Heart left ventricle (tissue), 16 donors: Measurements from ENCODE around the gene DCHS1. TPM values are rescaled to one million over a fixed set of nuclear protein-coding genes. Genes with fewer than 3 reads are reported as not detected.

ENCODE experiments used
- ATAC-seq, 4 donors: fragments of 200-7000 bp; cut with Tn5 transposase; one replicate each; pipeline ENCODE4 v1.9.1; 2020 to 2022; ENCODE audit warnings: moderate library complexity in 4 of 4, mild to moderate bottlenecking in 3 of 4, moderate number of reproducible peaks in 1 of 4
- DNase-seq, 5 donors: peaks; one replicate each; pipeline ENCODE4 v3.0.0-alpha.2; 2020
- H3K27ac ChIP-seq, 12 donors: fragments of 200-600 bp; sonication (generic) in 4 of 12; one replicate each; pipeline versions ENCODE4 v1.5.0 to v1.8.0; 2016 to 2022; ENCODE audit warnings: mild to moderate bottlenecking in 2 of 12
- H3K27me3 ChIP-seq, 9 donors: fragments of 200-600 bp; sonication (generic) in 2 of 9; one replicate each; pipeline versions ENCODE4 v1.5.1 to v1.8.0; 2016 to 2022; ENCODE audit warnings: mild to moderate bottlenecking in 3 of 9
- H3K36me3 ChIP-seq, 9 donors: fragments of 200-600 bp; sonication (generic) in 2 of 9; one replicate each; pipeline versions ENCODE4 v1.5.0 to v1.8.0; 2018 to 2022; ENCODE audit warnings: mild to moderate bottlenecking in 2 of 9
- H3K4me1 ChIP-seq, 12 donors: fragments of 200-600 bp; sonication (generic) in 4 of 12; one replicate each; pipeline versions ENCODE4 v1.5.0 to v1.8.0; 2016 to 2022; ENCODE audit warnings: mild to moderate bottlenecking in 3 of 12
- H3K4me3 ChIP-seq, 12 donors: fragments of 200-600 bp; sonication (generic) in 4 of 12; one replicate each; pipeline versions ENCODE4 v1.5.0 to v1.8.0; 2017 to 2022; ENCODE audit warnings: mild to moderate bottlenecking in 9 of 12, moderate library complexity in 4 of 12
- H3K9me3 ChIP-seq, 12 donors: fragments of 200-600 bp; sonication (generic) in 4 of 12; one replicate each; pipeline versions ENCODE4 v1.5.0 to v1.8.0; 2016 to 2022; ENCODE audit warnings: mild to moderate bottlenecking in 1 of 12
- CTCF ChIP-seq, 12 donors: fragments of 200-600 bp; sonication (generic) in 4 of 12; IDR thresholded peaks; one replicate each; pipeline versions ENCODE4 v1.5.0 to v1.8.0; 2018 to 2022; ENCODE audit warnings: antibody characterized with exemption in 12 of 12, mild to moderate bottlenecking in 5 of 12
- POLR2A ChIP-seq, 2 donors: fragments of 450-650 bp; IDR thresholded peaks; one replicate each; pipeline ENCODE4 v1.6.1; 2017; ENCODE audit warnings: antibody characterized with exemption in 2 of 2, mild to moderate bottlenecking in 2 of 2, moderate library complexity in 2 of 2
- WGBS, 4 donors: extraction: QIAGEN DNeasy Blood & Tissue Kit in 2 of 4; methylation state at CpG; one replicate each; pipeline versions ENCODE4 v1.1.5 to v1.1.7; 2013 to 2018; 5-methylcytosine and 5-hydroxymethylcytosine counted together
- intact Hi-C, 10 donors: fragments of 100-400 bp; cut with DNase I; formaldehyde crosslinking; loops; one replicate each; pipeline versions ENCODE4 v1.11.1 to v1.14.2; 2022
- polyA plus RNA-seq, 2 donors: library from polyadenylated mRNA; stranded (reverse); fragments of 200-250 nt; gene quantifications; one replicate each; pipeline ENCODE4 v1.2.3, GENCODE V29; 2013
- total RNA-seq, 9 donors: library from RNA; depleted of rRNA in 2 of 9; stranded (reverse); fragments of >200 nt in 2 of 9; fragmentation: NEBNext Ultra II Directional in 3 of 9; extraction: Animal tissue kit (Norgen Biotek cat#: 25700) in 3 of 9; gene quantifications; one replicate each; pipeline versions ENCODE4 v1.1.0 to v1.2.4, GENCODE V29; 2016 to 2023
- donor health status: ischemic (EF 13 %, LVEDD 7.1; RV severe dilation, severe dysfunction).
- donor health status: healthy with polysubstance abuse.
- donor health status: DM: no; HTN: yes; CAD: no.
- donor health status: DM: no; HTN: no; CAD: no.
- donor health status: ischemic (EF 25% LVEDD 6.9; RV normal size, moderate dysfunction).
- donor health status: ischemic (EF 25% LVEDD 5.7; RV mildly dilated, moderate dysfunction).
- donor health status: healthy.
- donor health status: DM: yes; HTN: yes; CAD: no.
- donor health status: ischemic (EF 35%, LVEDD 5.7; RV mildly dilated, moderate dysfunction).
- donor health status: nonischemic (EF 11% LVEDD 7.7; RV severe dilation, severe dysfunction).
- donor health status: DM: yes; HTN: yes; CAD: no.
- donor health status: PGD.
- donor health status: ischemic (EF 29% LVEDD 5.4; RV normal size, mild dysfunction).
- donor health status: nonischemic (EF 23%, LVEDD 6.1; RV moderate dilation, normal function).

The DCHS1 gene
- total and polyA plus RNA-seq, 11 donors: 3.6 to 19.6 (median 10.5) TPM

- Histone ChIP-seq H3K27me3 (no peaks in the 10 kb centered on the region), H3K4me1 (peaks cover 8 to 80% (median 52%) of the 10 kb centered on the region in 12 donors), H3K9me3 (no peaks in the 10 kb centered on the region), H3K36me3 (peaks cover 0 to 63% (median 42%) of the 10 kb centered on the region in 9 donors), H3K4me3 (no peak overlapping the region), H3K27ac (peak overlapping the region in 1 of 12 donors; percentile 83)
- TF ChIP-seq POLR2A (IDR thresholded peaks at IDR 0.05): no peak
- no peak for TF ChIP-seq CTCF (IDR thresholded peaks at IDR 0.05)
- ATAC-seq (no peak), DNase-seq (no peak)
- intact Hi-C loops: loop anchor here in 6 of 10 donors (5.0 to 10.0 kb wide), 5 partner anchors 43 to 208 kb away; partner anchors contain the start of genes MRPL17 (in 2 of the 6) and SMPD1 (in 1 of the 6)
- WGBS, 4 donors: 85 to 100% (median 88%) methylated on average over 1 to 2 of the region's 2 CpGs
These were observed 55.7 kb downstream of the DCHS1 start for GRCh38 chr11:6599881-6600390.

DNA sequence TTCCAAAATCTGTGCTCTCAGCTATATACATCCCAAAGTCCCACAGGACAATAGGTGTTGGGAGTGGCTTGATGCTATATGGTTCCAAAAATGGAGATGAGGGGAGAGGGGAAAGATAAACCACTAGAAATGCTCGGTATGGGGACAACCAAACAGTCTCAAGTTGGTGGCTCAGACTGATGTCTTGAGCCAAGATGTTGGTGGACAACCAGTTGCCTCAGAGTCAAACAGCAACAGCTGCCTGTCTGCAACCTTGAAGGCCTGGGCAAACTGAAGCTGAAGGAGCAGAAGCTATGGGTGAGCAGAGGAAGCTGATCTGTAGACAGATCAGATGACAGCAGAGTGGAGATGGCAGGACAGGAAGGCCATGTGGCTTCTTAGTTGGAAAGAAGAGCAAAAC lies 56.2 kb downstream of the DCHS1 start:
- Histone ChIP-seq H3K27ac (peak overlapping the region in 1 of 12 donors; percentile 83), H3K36me3 (peaks cover 0 to 68% (median 44%) of the 10 kb centered on the region in 9 donors), H3K27me3 (no peaks in the 10 kb centered on the region), H3K9me3 (no peaks in the 10 kb centered on the region), H3K4me1 (peaks cover 8 to 80% (median 55%) of the 10 kb centered on the region in 12 donors), H3K4me3 (no peak overlapping the region)
- 70 to 83% (median 77%) methylated on average over 1 of the region's 1 CpG for WGBS, 4 donors
- intact Hi-C loops: loop anchor here in 1 of 10 donors (10.0 kb wide), 1 partner anchor 65 kb away; no protein-coding TSS in a partner anchor
- DNase-seq: no peak
- ATAC-seq: no peak
- TF ChIP-seq CTCF (IDR thresholded peaks at IDR 0.05): no peak
- no peak for TF ChIP-seq POLR2A (IDR thresholded peaks at IDR 0.05)

- Histone ChIP-seq H3K4me3 (no peak overlapping the region), H3K27ac (peak overlapping the region in 6 of 12 donors; percentile 48 to 83 (median 64)), H3K4me1 (peaks cover 8 to 87% (median 64%) of the 10 kb centered on the region in 12 donors), H3K9me3 (no peaks in the 10 kb centered on the region), H3K36me3 (peaks cover 0 to 74% (median 46%) of the 10 kb centered on the region in 9 donors), H3K27me3 (no peaks in the 10 kb centered on the region)
- ATAC-seq (peak in 1 of 4 donors; percentile 5), DNase-seq (no peak)
- TF ChIP-seq POLR2A (IDR thresholded peaks at IDR 0.05) (no peak), CTCF (IDR thresholded peaks at IDR 0.05) (no peak)
- WGBS, 4 donors: 77 to 81% (median 78%) methylated on average over 3 of the region's 3 CpGs
- intact Hi-C loops: loop anchor here in 1 of 10 donors (10.0 kb wide), 1 partner anchor 64 kb away; no protein-coding TSS in a partner anchor
These were observed 57.1 kb downstream of the DCHS1 start for GRCh38 chr11:6598555-6598954.

- WGBS, 4 donors: 19 to 33% (median 29%) methylated on average over 5 of the region's 5 CpGs
- peak; percentile 44 to 71 (median 63) for ATAC-seq
- Histone ChIP-seq H3K27me3 (no peaks in the 10 kb centered on the region), H3K4me1 (peaks cover 6 to 81% (median 57%) of the 10 kb centered on the region in 12 donors), H3K36me3 (peaks cover 0 to 79% (median 52%) of the 10 kb centered on the region in 9 donors), H3K9me3 (no peaks in the 10 kb centered on the region), H3K27ac (peak overlapping the region; percentile 37 to 83 (median 60)), H3K4me3 (no peak overlapping the region)
- no peak for DNase-seq
- intact Hi-C loops: loop anchor here in 1 of 10 donors (10.0 kb wide), 1 partner anchor 62 kb away; no protein-coding TSS in a partner anchor
- TF ChIP-seq POLR2A (IDR thresholded peaks at IDR 0.05) (no peak), CTCF (IDR thresholded peaks at IDR 0.05) (no peak)
These were observed 59.3 kb downstream of the DCHS1 start for GRCh38 chr11:6596239-6596877.
